IPS-NIHi7 (cell line): Measurements from ENCODE around the gene NANOS2.

ENCODE experiments used
- DNase-seq: peaks from one replicate; pipeline ENCODE4 v3.0.0; 2012; ENCODE audit warnings: mixed read lengths; ENCODE audit errors: extremely low spot score

Gene NANOS2

DNA sequence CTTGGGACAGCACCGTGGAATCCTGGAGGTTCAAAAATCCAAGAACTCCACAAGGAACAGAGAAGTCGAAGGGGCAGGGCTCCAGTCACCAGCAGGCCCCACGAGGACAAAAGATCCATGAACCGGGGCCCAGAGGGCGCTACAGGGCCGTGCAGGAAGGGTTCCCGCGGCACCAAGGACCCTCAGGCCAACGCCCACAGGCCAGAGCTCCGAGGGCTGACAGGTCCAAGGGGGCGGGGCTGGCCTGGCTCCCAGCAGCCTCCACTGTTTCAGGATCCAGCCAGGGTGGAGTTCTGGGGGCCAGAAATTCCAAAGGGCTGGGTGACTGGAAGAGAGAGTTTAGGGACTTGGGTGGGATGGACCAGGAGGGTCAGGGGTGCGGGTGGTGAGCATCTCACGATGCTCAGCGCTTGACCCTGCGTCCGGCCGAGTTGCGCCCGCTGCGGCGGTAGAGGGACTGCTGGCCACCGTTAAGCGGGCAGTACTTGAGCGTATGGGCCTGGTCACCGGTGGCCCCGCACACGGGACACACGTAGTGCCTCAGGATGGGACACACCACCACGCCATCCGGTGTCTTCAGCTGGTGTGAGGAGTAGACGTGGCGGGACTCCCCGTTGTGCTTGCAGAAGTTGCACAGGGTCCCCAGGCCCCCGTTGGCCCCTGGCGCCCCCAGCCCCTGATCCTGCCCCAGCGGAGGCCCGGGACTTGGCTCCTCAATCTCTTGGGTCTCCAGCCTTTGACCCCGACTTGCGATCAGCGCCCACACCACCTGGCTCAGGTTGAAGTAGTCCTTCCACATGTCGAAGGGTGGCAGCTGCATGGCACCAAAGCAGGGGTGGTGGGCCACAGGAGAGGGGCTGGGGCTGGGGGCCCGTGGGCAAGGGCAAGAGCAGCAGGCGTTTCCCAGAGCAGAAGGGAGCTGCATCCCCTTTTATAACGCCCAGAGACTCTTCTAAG lies at the start of gene NANOS2:
NANOS2 (minus strand) TSS at position 905 of the 957 bp plus-strand sequence; CDS start at position 820, 85 bp downstream.
- peak; percentile 92 for DNase-seq

DNA sequence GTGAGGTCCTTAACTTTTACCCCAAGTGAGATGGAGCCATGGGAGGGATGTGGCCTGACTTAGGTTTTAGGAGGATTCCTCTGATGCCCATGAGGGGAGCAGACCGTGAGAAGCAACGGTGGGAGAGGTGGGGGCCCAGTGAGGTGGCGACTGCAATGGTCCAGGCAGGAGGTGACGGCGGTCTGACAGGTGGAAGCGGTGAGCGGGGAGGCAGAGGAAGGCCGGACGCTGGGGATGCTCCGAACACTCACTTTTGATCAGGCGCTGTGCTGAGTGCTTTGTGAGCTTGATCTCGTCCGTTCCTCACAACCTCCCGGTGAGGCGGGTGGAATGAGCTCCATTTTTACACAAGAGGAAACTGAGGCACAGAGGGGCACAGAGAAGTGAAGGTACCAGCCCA lies 47.4 kb upstream of the NANOS2 start:
- no peak for DNase-seq

- DNase-seq, result peak; percentile 78
Observed at GRCh38 chr19:45960595-45961235, 46.1 kb upstream of the NANOS2 start.

GRCh38 chr19:45959517-45960025 lies 45.0 kb upstream of the NANOS2 start:
- no peak for DNase-seq

GRCh38 chr19:45958769-45959516 lies 44.4 kb upstream of the NANOS2 start:
- DNase-seq, result no peak

- no peak for DNase-seq
Observed at GRCh38 chr19:45958320-45958719, 43.7 kb upstream of the NANOS2 start.

GRCh38 chr19:45955905-45956608 lies 41.5 kb upstream of the NANOS2 start:
- no peak for DNase-seq

- no peak for DNase-seq
Observed at GRCh38 chr19:45954156-45954555, 39.6 kb upstream of the NANOS2 start.

DNA sequence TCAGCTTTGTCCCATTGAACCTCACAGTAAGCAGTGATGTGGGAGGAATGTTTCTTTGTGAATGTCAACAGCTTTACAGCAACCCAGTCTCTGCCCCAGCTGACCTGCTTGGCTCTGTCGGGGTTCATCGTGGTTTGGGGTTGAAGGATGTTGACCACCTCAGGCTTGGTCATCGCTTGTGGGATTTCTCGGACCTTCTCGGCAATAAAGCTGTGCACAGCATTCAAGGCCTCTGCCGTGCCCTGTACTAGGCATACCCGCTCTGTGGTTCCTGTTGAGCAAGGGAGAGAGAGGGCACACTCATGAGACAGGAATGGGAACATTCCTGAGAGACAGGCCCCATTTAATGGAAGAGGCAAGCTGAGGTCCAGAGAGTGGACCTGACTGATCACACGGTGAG lies 39.1 kb upstream of the NANOS2 start:
- DNase-seq, result no peak

GRCh38 chr19:45952686-45953505 lies 38.3 kb upstream of the NANOS2 start:
- peak; percentile 95 for DNase-seq

DNA sequence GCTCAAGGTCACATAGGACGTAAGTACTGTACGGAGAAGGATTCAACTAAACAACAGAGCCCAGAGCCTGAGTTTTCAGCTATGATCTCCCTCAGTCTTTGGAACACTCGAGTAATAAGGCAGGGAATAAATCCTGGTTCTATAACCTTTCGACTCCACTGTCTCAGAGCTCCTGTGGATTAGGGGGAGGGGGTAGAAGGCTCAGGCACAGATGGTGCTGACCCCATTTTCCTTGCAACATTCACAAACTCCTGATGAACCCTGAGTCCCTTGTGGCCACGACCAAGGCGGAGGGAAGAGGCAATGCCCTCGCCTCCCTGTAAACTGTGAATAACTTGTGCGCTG lies 37.7 kb upstream of the NANOS2 start:
- DNase-seq, result no peak

GRCh38 chr19:45947926-45948325 lies 33.3 kb upstream of the NANOS2 start:
- DNase-seq, result no peak

DNA sequence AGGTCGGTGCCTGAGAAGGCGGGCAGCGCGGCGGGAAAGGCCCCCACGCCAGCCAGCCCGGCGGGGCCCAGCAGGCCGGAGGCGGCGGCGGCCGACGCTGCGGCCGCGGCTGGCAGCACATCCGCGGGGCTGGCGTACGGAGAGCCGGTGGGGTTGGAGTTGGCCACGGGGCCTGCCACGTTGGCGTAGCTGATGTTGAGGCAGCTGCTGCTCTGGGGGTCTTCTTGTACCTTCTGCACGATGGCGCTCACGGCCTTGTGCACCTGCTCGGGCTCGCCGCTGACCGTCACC lies 25.9 kb upstream of the NANOS2 start:
- DNase-seq, result no peak

DNA sequence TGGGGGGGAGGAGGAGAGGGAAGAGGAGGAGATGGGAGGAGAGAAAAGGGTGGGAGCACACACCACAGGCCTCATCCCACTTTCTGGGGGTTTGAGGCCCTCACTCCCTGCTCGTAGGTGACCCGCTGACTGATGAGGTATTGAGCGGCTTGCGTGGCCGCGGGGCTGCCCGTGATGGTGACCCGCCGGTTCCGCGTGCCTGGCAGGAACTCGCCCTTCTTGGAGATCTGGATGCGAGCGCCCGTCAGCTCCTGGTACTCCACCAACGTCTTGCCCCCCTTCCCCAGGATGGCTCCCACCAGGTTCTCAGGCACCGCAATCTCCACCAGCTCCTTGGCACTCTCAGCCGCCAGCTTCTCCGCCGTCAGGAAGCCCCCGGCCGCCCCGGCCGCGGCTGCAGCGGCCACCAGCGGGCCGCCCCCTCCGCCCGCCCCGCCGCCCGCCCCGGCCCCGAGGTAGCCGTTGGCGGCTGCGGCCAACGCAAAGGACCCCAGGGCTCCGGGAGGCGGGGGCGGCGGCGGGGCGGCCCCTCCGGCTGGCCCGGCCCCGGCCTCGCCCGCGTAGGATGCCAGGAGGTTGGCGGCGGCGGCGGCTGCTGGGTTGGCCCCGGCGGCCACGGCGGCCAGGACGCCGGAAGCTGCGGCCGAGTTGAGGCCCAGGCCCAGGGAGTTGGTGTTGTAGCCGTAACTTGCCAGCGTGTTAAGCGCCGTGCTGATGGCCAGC lies 25.4 kb upstream of the NANOS2 start:
- DNase-seq, result peak; percentile 46

DNA sequence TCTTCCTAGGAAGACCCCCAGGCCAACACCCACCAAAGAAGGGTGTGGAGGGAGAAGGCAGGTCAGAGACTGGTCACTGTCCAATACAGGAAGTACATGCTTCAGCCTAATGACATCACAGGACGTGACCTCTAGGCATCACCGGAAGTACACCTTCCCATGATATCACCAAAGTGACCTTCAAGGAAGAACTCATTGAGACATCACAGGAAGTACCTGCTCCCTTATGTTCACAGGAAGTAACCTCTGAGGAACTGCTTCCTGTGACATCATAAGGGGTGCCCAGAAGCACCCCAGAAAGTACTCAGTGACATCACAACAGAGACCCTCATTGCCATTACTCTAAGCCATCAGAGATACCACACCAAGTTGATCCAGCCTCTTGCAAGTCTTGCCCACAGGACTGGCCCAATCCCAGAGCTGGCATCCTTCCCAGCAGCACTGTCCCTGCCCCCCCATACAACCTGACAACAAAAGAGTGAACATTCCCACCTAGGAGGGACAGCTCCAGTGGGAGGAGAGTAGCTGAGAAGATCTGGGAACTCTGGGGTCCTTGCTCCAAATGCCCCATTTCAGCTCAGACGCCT lies 24.2 kb upstream of the NANOS2 start:
- no peak for DNase-seq

DNA sequence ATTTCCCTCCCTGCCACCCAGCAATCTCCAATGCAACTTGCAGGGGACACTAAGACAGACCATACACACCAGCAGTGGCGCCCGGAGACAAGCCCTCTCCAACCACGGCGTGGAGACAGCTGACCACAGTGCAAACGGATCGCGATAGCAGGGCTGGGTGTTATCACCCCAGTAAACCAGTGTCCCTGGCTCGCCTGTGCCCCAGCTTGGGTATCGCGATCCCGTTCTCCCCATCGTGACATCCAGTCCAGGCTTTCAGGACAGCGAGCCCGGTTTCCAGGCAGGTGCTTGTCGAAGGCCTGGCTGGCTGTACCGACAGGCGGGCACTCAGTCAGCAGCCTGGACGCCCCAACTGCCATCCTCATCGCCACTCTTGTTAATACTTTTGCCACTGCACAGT lies 20.7 kb upstream of the NANOS2 start:
- DNase-seq, result no peak

GRCh38 chr19:45934551-45935230 lies 20.1 kb upstream of the NANOS2 start:
- DNase-seq, result no peak

DNA sequence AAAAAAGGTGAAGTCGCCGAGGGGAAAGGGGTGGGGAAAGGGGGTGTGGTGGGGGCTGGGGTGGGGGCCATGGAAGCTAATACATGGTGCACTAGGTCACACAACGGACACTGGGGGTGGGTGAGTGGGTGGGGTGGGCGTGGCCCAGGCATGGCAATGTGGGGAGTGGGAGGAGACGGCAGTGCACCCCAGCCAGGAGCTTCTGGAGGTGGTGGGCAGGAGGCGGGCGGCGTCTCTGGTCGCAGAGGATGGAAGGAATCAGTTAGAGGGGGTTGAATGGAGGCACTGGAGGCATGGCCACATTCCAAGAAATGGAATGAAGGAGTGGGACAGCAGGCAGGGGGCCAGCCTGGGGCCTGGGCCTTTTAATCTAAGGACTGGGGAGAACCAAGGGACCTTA lies 19.2 kb upstream of the NANOS2 start:
- no peak for DNase-seq

GRCh38 chr19:45931055-45931454 lies 16.5 kb upstream of the NANOS2 start:
- no peak for DNase-seq
